Naive thymus-derived CD4-positive, alpha-beta T cell (primary cell): Measurements from ENCODE around the gene SLAIN1. TPM values are rescaled to one million over a fixed set of nuclear protein-coding genes. Genes with fewer than 3 reads are reported as not detected.

Source experiments
- ATAC-seq: fragments of 150-1000 bp; cut with Tn5 transposase; 2 replicates; pipeline ENCODE4 v1.10.0; 2021; ENCODE audit warnings: mild to moderate bottlenecking, moderate library complexity
- CTCF ChIA-PET: fragments of 350-600 bp; sonication (Branson Sonifier 250); formaldehyde crosslinking; loops from one replicate; lab custom pipeline; 2021; ENCODE audit warnings: antibody characterized with exemption; lab: Charles Lee
- POLR2A ChIA-PET: fragments of 350-600 bp; sonication (Branson Sonifier 250); formaldehyde crosslinking; loops from one replicate; lab custom pipeline; 2021; ENCODE audit warnings: antibody characterized with exemption, inconsistent platforms; lab: Charles Lee
- DNase-seq, 9 donors: peaks; one replicate each; pipeline versions ENCODE4 v3.0.0 to v3.0.0-alpha.2; 2020 to 2022; ENCODE audit warnings: mixed read lengths in 1 of 9
- H3K27ac ChIP-seq: one replicate; pipeline ENCODE4 v1.7.0; 2013; ENCODE audit warnings: mild to moderate bottlenecking, low read depth, low read length, moderate library complexity
- H3K27me3 ChIP-seq, 2 donors: one replicate each; pipeline ENCODE4 v1.7.0; 2013; ENCODE audit warnings: low read length in 2 of 2, mild to moderate bottlenecking in 2 of 2, moderate library complexity in 2 of 2; ENCODE audit not compliant: control insufficient read depth in 2 of 2, insufficient read depth in 2 of 2
- H3K36me3 ChIP-seq, 3 experiments: 1 replicate in 2 of 3; 2 replicates in 1 of 3; pipeline ENCODE4 v1.7.0; 2013; ENCODE audit warnings: low read length in 3 of 3, mild to moderate bottlenecking in 3 of 3, moderate library complexity in 1 of 3; ENCODE audit not compliant: insufficient read depth in 3 of 3, control insufficient read depth in 2 of 3
- H3K4me1 ChIP-seq, 2 donors: one replicate each; pipeline ENCODE4 v1.7.0; 2013; ENCODE audit warnings: low read length in 2 of 2, mild to moderate bottlenecking in 2 of 2, moderate library complexity in 1 of 2; ENCODE audit not compliant: control insufficient read depth in 2 of 2, insufficient read depth in 2 of 2
- H3K4me3 ChIP-seq: 2 replicates; pipeline ENCODE4 v1.7.0; 2013; ENCODE audit warnings: mild to moderate bottlenecking, low read length
- H3K9me3 ChIP-seq, 3 experiments: 1 replicate in 2 of 3; 2 replicates in 1 of 3; pipeline ENCODE4 v1.7.0; 2013; ENCODE audit warnings: low read length in 3 of 3; ENCODE audit not compliant: control insufficient read depth in 2 of 3
- H3K27ac Mint-ChIP-seq, 9 donors: one replicate each; pipeline ENCODE4 v1.8.0; 2020 to 2022; ENCODE audit warnings: mixed read lengths in 9 of 9, mild to moderate bottlenecking in 8 of 9, moderate library complexity in 5 of 9, inconsistent platforms in 2 of 9
- H3K27me3 Mint-ChIP-seq, 5 donors: one replicate each; pipeline ENCODE4 v1.8.0; 2021 to 2022; ENCODE audit warnings: mixed read lengths in 5 of 5, mild to moderate bottlenecking in 1 of 5
- H3K36me3 Mint-ChIP-seq, 5 donors: one replicate each; pipeline ENCODE4 v1.8.0; 2020 to 2022; ENCODE audit warnings: mixed read lengths in 5 of 5, mild to moderate bottlenecking in 3 of 5, inconsistent platforms in 1 of 5
- H3K4me1 Mint-ChIP-seq, 7 donors: one replicate each; pipeline ENCODE4 v1.8.0; 2020 to 2022; ENCODE audit warnings: mixed read lengths in 7 of 7, mild to moderate bottlenecking in 3 of 7, inconsistent platforms in 1 of 7
- H3K4me3 Mint-ChIP-seq, 10 donors: one replicate each; pipeline ENCODE4 v1.8.0; 2020 to 2022; ENCODE audit warnings: mild to moderate bottlenecking in 10 of 10, mixed read lengths in 10 of 10, moderate library complexity in 6 of 10, inconsistent platforms in 2 of 10
- H3K9me3 Mint-ChIP-seq, 11 donors: one replicate each; pipeline ENCODE4 v1.8.0; 2020 to 2022; ENCODE audit warnings: mixed read lengths in 11 of 11, mild to moderate bottlenecking in 4 of 11, inconsistent platforms in 1 of 11, moderate library complexity in 1 of 11
- intact Hi-C, 2 donors: fragments of 100-400 bp; cut with micrococcal nuclease; formaldehyde crosslinking; loops; one replicate each; pipeline ENCODE4 v1.15.1; 2023
- polyA plus RNA-seq, 2 donors: library from polyadenylated mRNA; unstranded; fragments of 300-500 nt; fragmentation: Illumina TruSeq; gene quantifications; one replicate each; pipeline ENCODE4 v1.2.3, GENCODE V29; 2021
- total RNA-seq, 6 experiments: library from RNA in 5 of 6; stranded (reverse) in 5 of 6; gene quantifications; 1 replicate in 5 of 6; 2 replicates in 1 of 6; pipeline ENCODE4 v1.2.3 and lab custom pipeline; 2021 to 2026

SLAIN1 gene
- total and polyA plus RNA-seq, 7 experiments from 2014 or later: 21.5 to 67.8 (median 32.2) TPM

DNA sequence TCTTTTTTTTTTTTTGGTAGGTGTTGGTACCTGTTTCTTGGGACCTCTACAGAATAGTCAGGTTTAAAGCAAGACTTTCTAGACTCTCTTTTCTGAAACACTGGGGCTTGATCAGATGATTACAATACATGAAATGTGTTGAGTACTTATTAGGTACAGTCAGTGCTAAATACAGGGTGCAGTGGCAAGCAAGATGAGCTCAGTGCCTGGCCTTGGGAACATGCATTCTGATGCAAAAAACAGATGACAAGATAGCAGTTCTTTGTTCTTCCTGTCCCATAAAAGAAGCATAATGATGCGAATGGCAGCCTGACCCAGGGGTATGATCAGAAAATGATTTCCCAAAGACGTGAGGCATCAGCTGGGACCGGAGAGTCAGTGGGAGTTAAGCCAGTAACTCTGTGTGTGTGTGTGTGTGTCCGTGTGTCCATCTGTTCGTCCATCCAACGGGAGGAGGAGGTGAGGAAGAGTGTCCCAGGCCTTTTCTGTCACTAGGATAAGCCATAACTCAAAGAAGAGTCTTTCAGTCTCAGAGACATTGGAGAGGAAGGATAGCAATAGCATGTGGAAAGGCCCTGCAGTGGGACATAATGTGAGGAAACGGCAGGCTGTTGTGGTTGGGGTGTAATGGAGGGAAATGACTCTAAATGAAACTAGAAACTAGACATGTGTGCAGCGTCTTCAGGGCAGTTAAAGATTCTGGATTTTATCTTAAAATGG is 32.2 kb downstream of the SLAIN1 start:
- peaks cover 5 to 48% (median 21%) of the 10 kb centered on the region in 5 donors for H3K36me3 Mint-ChIP-seq
- Histone ChIP-seq H3K27ac (no peak overlapping the region), H3K27me3 (no peaks in the 10 kb centered on the region), H3K4me1 (peaks cover 0 to 4% of the 10 kb centered on the region in 2 donors), H3K9me3 (no peaks in the 10 kb centered on the region), H3K4me3 (no peak overlapping the region), H3K36me3 (peaks cover 4 to 9% (median 4%) of the 10 kb centered on the region in 3 experiments)
- intact Hi-C loops: loop anchor here (1.0 to 5.0 kb wide), 3 partner anchors 21 to 32 kb away; partner anchors contain the start of gene SLAIN1 (in 2 of the 2)
- no peaks in the 10 kb centered on the region for H3K9me3 Mint-ChIP-seq
- ChIA-PET POLR2A (no interaction called here), CTCF (no interaction called here)
- H3K4me1 Mint-ChIP-seq: peaks cover 22 to 51% (median 34%) of the 10 kb centered on the region in 7 donors
- no peaks in the 10 kb centered on the region for H3K27me3 Mint-ChIP-seq
- peak overlapping the region in 2 of 10 donors; percentile 3 to 81 for H3K4me3 Mint-ChIP-seq
- peak; percentile 40 for ATAC-seq
- H3K27ac Mint-ChIP-seq: peak overlapping the region in 4 of 9 donors; percentile 3 to 88 (median 20)
- DNase-seq: peak in 1 of 9 donors; percentile 44

- Histone ChIP-seq H3K27me3 (no peaks in the 10 kb centered on the region), H3K9me3 (no peaks in the 10 kb centered on the region), H3K36me3 (peaks cover 4 to 8% (median 4%) of the 10 kb centered on the region in 3 experiments), H3K4me3 (no peak overlapping the region), H3K27ac (no peak overlapping the region), H3K4me1 (peaks cover 0 to 4% of the 10 kb centered on the region in 2 donors)
- Mint-ChIP-seq H3K4me3 (no peak overlapping the region), H3K9me3 (no peaks in the 10 kb centered on the region), H3K36me3 (peaks cover 5 to 45% (median 17%) of the 10 kb centered on the region in 5 donors), H3K27ac (no peak overlapping the region), H3K4me1 (peaks cover 22 to 42% (median 27%) of the 10 kb centered on the region in 7 donors), H3K27me3 (no peaks in the 10 kb centered on the region)
- POLR2A ChIA-PET: no interaction called here
- DNase-seq: no peak
- intact Hi-C loops: loop anchor here (1.0 to 5.0 kb wide), 3 partner anchors 20 to 33 kb away; partner anchors contain the start of gene SLAIN1 (in 2 of the 2)
- no peak for ATAC-seq
- CTCF ChIA-PET: no interaction called here
Observed at GRCh38 chr13:77730572-77730971, 33.1 kb downstream of the SLAIN1 start.

GRCh38 chr13:77732287-77732686 is 34.8 kb downstream of the SLAIN1 start:
- intact Hi-C loops: loop anchor here in 1 of 2 donors (5.0 kb wide), 1 partner anchor 35 kb away; the partner anchor contains the start of gene SLAIN1
- peaks cover 4% of the 10 kb centered on the region in 3 experiments for H3K36me3 ChIP-seq
- no peak for DNase-seq
- ATAC-seq: no peak
- H3K27ac Mint-ChIP-seq: no peak overlapping the region
- POLR2A ChIA-PET: no interaction called here
- H3K4me3 Mint-ChIP-seq: no peak overlapping the region
- H3K27me3 Mint-ChIP-seq: no peaks in the 10 kb centered on the region
- no peaks in the 10 kb centered on the region for H3K9me3 ChIP-seq
- H3K4me1 Mint-ChIP-seq: peaks cover 16 to 33% (median 23%) of the 10 kb centered on the region in 7 donors
- peaks cover 0 to 4% of the 10 kb centered on the region in 2 donors for H3K4me1 ChIP-seq
- no peaks in the 10 kb centered on the region for H3K27me3 ChIP-seq
- no peak overlapping the region for H3K4me3 ChIP-seq
- CTCF ChIA-PET: no interaction called here
- H3K36me3 Mint-ChIP-seq: peaks cover 0 to 38% (median 14%) of the 10 kb centered on the region in 5 donors
- no peak overlapping the region for H3K27ac ChIP-seq
- no peaks in the 10 kb centered on the region for H3K9me3 Mint-ChIP-seq

DNA sequence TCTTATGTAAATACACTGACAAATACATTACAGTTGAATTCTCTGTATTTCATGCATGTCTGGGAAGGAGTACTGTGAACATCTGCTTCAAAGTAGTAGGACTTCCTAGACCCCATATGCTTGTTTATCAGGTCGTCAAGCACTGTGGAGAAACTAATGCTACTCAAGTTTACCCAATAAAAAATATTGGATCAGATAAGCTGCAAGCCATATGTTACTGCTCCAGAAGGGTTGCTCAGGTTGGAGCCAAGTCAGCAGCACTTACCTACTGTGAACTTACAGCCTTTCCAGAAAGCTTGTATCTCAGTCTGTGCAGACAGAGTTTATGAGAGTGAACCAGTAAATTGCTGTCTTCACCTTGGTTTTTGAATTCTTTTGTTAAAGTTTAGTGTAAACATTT is 36.2 kb downstream of the SLAIN1 start:
- Histone ChIP-seq H3K27ac (no peak overlapping the region), H3K4me3 (no peak overlapping the region), H3K9me3 (no peaks in the 10 kb centered on the region), H3K36me3 (peaks cover 4% of the 10 kb centered on the region in 3 experiments), H3K27me3 (no peaks in the 10 kb centered on the region), H3K4me1 (peaks cover 0 to 4% of the 10 kb centered on the region in 2 donors)
- CTCF ChIA-PET: no interaction called here
- Mint-ChIP-seq H3K9me3 (no peaks in the 10 kb centered on the region), H3K4me3 (no peak overlapping the region), H3K27ac (no peak overlapping the region), H3K27me3 (no peaks in the 10 kb centered on the region), H3K4me1 (peaks cover 15 to 27% (median 16%) of the 10 kb centered on the region in 7 donors), H3K36me3 (peaks cover 0 to 32% (median 14%) of the 10 kb centered on the region in 5 donors)
- intact Hi-C loops: loop anchor here in 1 of 2 donors (5.0 kb wide), 1 partner anchor 36 kb away; the partner anchor contains the start of gene SLAIN1
- ATAC-seq (no peak), DNase-seq (no peak)
- POLR2A ChIA-PET: no interaction called here

GRCh38 chr13:77737583-77738200 is 40.2 kb downstream of the SLAIN1 start:
- H3K4me1 ChIP-seq: no peaks in the 10 kb centered on the region
- no peak overlapping the region for H3K4me3 Mint-ChIP-seq
- peaks cover 0 to 8% (median 4%) of the 10 kb centered on the region in 5 donors for H3K36me3 Mint-ChIP-seq
- no peaks in the 10 kb centered on the region for H3K27me3 ChIP-seq
- no peaks in the 10 kb centered on the region for H3K9me3 ChIP-seq
- H3K27ac Mint-ChIP-seq: no peak overlapping the region
- peaks cover 3 to 23% (median 10%) of the 10 kb centered on the region in 7 donors for H3K4me1 Mint-ChIP-seq
- no peaks in the 10 kb centered on the region for H3K9me3 Mint-ChIP-seq
- ChIA-PET POLR2A (no interaction called here), CTCF (no interaction called here)
- DNase-seq (no peak), ATAC-seq (no peak)
- H3K27ac ChIP-seq: no peak overlapping the region
- no peak overlapping the region for H3K4me3 ChIP-seq
- intact Hi-C loops: no loop called here
- H3K36me3 ChIP-seq: peaks cover 2 to 4% (median 3%) of the 10 kb centered on the region in 3 experiments
- H3K27me3 Mint-ChIP-seq: no peaks in the 10 kb centered on the region

GRCh38 chr13:77740097-77740735 is 42.7 kb downstream of the SLAIN1 start:
- Mint-ChIP-seq H3K9me3 (no peaks in the 10 kb centered on the region), H3K4me1 (peaks cover 3 to 26% (median 17%) of the 10 kb centered on the region in 7 donors), H3K4me3 (no peak overlapping the region), H3K27ac (peak overlapping the region in 3 of 9 donors; percentile 1 to 16 (median 2)), H3K36me3 (peaks cover 0 to 17% (median 9%) of the 10 kb centered on the region in 5 donors), H3K27me3 (no peaks in the 10 kb centered on the region)
- intact Hi-C loops: no loop called here
- Histone ChIP-seq H3K4me1 (no peaks in the 10 kb centered on the region), H3K27ac (no peak overlapping the region), H3K36me3 (peaks cover 0 to 12% (median 4%) of the 10 kb centered on the region in 3 experiments), H3K4me3 (no peak overlapping the region), H3K9me3 (no peaks in the 10 kb centered on the region), H3K27me3 (no peaks in the 10 kb centered on the region)
- no peak for ATAC-seq
- ChIA-PET POLR2A (no interaction called here), CTCF (interaction anchor here (0.7 to 0.8 kb wide), 2 partner anchors 147 to 1559 kb away, joined by 4 to 5 read pairs; no protein-coding TSS in a partner anchor)
- DNase-seq: no peak
